Measurements from ENCODE around the gene SOX13.

DNA sequence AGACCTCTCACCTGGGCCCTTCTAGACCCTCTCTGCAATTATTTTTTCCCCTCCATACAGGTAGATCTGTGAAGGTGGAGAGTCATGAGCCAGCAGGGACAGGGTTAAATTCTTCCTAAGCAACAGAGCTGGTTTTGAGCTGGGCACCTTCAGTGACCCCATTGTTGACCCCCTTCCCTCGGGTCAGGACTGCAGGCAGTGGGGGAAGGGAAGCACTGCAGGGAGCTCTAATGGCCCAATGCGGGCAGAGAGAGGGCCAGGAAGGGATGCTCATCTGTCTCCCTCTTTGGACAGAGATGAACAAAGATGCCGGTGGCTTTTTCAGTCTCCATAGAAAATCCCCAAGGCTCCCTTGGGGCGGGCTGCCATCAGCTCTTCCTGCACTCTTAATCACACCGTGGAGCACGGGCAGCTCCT is 21.4 kb downstream of the SOX13 start:
- TF ChIP-seq USF1 (IDR thresholded peaks at IDR 0.05) (no peak), CEBPB (IDR thresholded peaks at IDR 0.05) (no peak), RAD21 (IDR thresholded peaks at IDR 0.05; ENCODE audit: low read depth) (no peak), TEAD4 (IDR thresholded peaks at IDR 0.05) (no peak), MAX (IDR thresholded peaks at IDR 0.05) (no peak), YY1 (IDR thresholded peaks at IDR 0.05; ENCODE audit: low read depth) (no peak), EP300 (IDR thresholded peaks at IDR 0.05; ENCODE audit: borderline replicate concordance) (no peak), TAF1 (IDR thresholded peaks at IDR 0.05; ENCODE audit: low read depth) (no peak)
- TF ChIP-seq, protein P1, sequence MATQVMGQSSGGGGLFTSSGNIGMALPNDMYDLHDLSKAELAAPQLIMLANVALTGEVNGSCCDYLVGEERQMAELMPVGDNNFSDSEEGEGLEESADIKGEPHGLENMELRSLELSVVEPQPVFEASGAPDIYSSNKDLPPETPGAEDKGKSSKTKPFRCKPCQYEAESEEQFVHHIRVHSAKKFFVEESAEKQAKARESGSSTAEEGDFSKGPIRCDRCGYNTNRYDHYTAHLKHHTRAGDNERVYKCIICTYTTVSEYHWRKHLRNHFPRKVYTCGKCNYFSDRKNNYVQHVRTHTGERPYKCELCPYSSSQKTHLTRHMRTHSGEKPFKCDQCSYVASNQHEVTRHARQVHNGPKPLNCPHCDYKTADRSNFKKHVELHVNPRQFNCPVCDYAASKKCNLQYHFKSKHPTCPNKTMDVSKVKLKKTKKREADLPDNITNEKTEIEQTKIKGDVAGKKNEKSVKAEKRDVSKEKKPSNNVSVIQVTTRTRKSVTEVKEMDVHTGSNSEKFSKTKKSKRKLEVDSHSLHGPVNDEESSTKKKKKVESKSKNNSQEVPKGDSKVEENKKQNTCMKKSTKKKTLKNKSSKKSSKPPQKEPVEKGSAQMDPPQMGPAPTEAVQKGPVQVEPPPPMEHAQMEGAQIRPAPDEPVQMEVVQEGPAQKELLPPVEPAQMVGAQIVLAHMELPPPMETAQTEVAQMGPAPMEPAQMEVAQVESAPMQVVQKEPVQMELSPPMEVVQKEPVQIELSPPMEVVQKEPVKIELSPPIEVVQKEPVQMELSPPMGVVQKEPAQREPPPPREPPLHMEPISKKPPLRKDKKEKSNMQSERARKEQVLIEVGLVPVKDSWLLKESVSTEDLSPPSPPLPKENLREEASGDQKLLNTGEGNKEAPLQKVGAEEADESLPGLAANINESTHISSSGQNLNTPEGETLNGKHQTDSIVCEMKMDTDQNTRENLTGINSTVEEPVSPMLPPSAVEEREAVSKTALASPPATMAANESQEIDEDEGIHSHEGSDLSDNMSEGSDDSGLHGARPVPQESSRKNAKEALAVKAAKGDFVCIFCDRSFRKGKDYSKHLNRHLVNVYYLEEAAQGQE (IDR thresholded peaks at IDR 0.05; ENCODE audit: low read depth): no peak
